Stimulated activated effector memory CD8-positive, alpha-beta T cell treated with anti-CD3 and anti-CD28 coated beads, Interleukin-12 subunit alpha, Interleukin-12 subunit beta, amount 100 ng/mL, for 72 hours (primary cell): ENCODE results near the gene KCNC1.

Source experiments
- ATAC-seq: fragments of 150-1000 bp; cut with Tn5 transposase; 2 replicates; pipeline ENCODE4 v1.10.0; 2021
- DNase-seq, 2 donors: peaks; one replicate each; pipeline ENCODE4 v3.0.0; 2021 to 2022; ENCODE audit warnings: low spot score in 2 of 2
- H3K27ac Mint-ChIP-seq: one replicate; pipeline ENCODE4 v1.8.0; 2022; ENCODE audit warnings: mild to moderate bottlenecking, mixed read lengths
- H3K36me3 Mint-ChIP-seq: one replicate; pipeline ENCODE4 v1.8.0; 2022; ENCODE audit warnings: mild to moderate bottlenecking, mixed read lengths
- H3K4me1 Mint-ChIP-seq: one replicate; pipeline ENCODE4 v1.8.0; 2022; ENCODE audit warnings: mixed read lengths
- H3K4me3 Mint-ChIP-seq: one replicate; pipeline ENCODE4 v1.8.0; 2022; ENCODE audit warnings: mild to moderate bottlenecking, mixed read lengths
- H3K9me3 Mint-ChIP-seq: one replicate; pipeline ENCODE4 v1.8.0; 2022; ENCODE audit warnings: mixed read lengths

The KCNC1 gene

DNA sequence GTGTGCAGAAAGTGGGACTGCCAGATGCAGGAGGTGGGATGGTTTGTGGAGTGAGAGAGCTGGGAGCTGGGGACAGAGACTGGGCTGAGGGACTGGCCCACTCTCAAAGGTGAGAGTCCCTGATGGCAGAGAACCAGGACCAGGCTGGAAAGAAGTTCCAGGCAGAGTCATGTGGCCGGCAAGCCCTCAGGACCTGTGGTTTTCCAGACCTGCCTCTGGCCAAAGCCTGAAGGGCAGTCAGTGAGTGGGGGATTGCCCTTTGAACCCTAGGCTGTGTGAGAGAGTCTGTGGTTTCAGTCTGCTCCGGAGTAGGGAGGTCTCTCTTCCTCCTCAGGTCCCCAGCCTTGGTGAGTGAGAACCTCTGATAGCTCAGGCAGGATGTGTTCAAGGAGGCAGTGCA lies 17.0 kb downstream of the KCNC1 start:
- Mint-ChIP-seq H3K9me3 (no peaks in the 10 kb centered on the region), H3K4me1 (no peaks in the 10 kb centered on the region), H3K4me3 (no peak overlapping the region), H3K27ac (no peak overlapping the region), H3K36me3 (no peaks in the 10 kb centered on the region)
- DNase-seq (no peak), ATAC-seq (no peak)

DNA sequence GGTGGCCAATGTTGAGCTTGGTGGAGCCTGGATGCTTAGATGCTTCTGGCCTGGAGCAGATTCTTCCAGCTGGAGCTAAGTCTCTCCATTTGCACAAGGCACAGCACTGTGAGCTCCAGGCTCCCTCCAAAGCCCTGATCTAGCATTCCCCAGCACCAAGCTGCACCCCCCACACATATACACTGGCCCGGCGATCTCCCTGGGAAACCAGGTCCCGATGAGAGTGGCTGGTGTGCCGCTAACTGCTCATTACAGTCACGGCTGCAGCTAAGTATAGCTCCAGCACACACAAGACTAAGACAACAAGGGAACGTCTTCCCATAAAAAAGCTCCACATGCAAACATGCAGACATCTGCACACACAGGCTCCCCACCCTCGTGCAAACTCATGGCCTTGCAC lies 17.6 kb downstream of the KCNC1 start:
- ATAC-seq (no peak), DNase-seq (no peak)
- Mint-ChIP-seq H3K4me1 (no peaks in the 10 kb centered on the region), H3K36me3 (no peaks in the 10 kb centered on the region), H3K27ac (no peak overlapping the region), H3K9me3 (no peaks in the 10 kb centered on the region), H3K4me3 (no peak overlapping the region)

DNA sequence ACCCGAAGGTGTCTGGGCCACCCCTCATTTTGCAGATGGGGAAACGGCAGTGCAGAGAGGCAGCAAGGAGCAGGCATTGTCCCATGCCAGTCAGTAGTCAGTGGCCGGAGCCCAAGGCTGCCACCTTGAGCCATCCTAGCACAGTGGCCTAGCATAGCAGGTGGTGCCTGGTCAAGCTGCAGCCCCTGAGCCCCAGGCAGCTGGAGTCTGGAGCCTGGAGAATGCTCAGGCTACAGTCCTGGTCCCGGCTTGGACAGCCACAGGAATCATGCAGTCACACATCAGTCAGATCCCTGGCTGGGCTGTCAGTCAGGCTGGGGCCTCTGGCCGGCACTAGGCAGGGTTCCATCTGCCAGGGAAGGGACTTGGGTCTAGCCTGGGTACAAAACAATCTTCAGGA lies 18.6 kb downstream of the KCNC1 start:
- Mint-ChIP-seq H3K27ac (no peak overlapping the region), H3K36me3 (no peaks in the 10 kb centered on the region), H3K4me1 (no peaks in the 10 kb centered on the region), H3K9me3 (no peaks in the 10 kb centered on the region), H3K4me3 (no peak overlapping the region)
- ATAC-seq (no peak), DNase-seq (no peak)

DNA sequence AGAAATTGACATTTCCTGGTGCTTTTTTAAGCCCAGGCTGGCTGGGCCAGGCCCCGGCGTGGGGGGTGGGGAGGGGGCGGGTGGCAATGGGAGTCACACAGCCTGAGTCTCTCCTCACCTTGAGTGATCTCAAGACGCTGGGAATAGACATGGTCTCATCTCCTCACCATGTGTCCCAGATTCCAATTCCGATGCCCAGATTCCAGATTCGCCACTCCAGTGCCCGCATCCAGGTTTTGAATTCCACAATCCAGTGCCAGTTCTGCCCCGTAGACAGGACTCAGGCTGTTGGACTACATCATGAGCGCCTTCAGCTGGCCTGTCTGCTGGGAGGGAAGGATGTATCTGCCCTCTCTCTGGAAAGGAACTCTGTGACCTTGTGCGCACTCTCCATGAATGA lies 19.1 kb downstream of the KCNC1 start:
- Mint-ChIP-seq H3K27ac (no peak overlapping the region), H3K36me3 (no peaks in the 10 kb centered on the region), H3K4me1 (no peaks in the 10 kb centered on the region), H3K9me3 (no peaks in the 10 kb centered on the region), H3K4me3 (no peak overlapping the region)
- no peak for ATAC-seq
- DNase-seq = no peak

DNA sequence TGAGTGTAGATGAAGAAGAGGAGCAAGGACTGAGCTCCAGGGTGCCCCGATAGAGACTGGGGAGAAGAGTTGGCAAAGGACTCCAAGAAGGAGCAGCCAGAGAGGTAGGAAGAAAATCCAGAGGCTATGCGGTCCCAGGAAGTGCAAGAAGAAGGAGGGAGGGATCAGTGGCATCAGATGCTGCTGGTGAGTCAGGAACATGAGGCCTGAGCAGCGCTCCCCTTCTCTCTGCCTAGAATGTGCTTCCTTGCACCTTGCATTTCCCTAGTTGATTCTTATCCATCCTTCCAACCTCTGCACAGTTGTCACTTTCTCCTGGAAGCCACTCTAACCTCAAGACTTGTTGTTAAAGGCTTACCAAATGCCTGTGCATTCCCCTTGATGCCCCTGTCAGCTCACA lies 21.3 kb downstream of the KCNC1 start:
- Mint-ChIP-seq H3K27ac (no peak overlapping the region), H3K9me3 (no peaks in the 10 kb centered on the region), H3K4me1 (no peaks in the 10 kb centered on the region), H3K36me3 (no peaks in the 10 kb centered on the region), H3K4me3 (no peak overlapping the region)
- DNase-seq (no peak), ATAC-seq (no peak)

DNA sequence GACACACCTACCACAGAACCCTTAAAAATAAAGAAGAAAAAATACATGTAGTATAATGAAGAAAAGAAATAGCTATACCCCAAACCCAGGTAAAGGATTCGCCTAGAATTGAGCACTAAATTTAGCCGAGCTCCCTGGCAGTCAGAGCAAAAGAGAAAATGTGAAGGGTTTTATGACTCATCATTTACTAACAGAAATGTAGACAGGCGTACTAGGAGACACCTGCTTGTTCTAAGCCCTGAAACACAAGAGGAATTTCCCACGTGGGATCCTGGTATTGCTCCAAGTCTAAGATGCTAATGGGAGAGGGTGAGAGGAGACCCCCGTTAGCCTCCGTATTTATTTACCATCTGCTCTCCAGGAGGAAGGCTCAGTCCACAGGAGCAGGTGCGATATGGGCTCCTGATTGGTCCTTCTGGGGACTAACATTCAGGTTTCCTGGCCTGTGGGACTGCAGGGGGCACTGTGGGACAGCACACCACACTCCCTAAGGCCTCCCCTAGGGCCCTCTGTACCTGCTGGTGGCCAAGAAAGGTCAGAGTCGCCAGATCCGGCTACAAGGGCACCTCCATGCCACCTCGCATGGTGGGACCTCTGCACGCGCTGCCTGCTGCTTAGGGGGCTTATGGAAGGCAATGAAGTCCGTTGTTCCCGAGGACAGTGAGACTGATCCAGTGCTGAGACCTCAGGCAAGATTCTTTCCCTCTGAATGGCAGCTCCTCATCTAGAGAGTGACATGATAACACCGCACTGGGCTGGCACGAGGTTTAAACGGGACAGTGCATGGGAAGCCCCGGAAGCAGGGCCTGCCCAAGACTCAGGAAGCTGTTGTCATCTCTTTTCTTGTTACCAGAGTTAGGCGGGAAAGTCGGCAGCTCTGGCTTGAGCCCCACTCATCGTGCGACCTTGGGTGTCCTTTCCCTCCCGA lies 25.8 kb downstream of the KCNC1 start:
- H3K27ac Mint-ChIP-seq = no peak overlapping the region
- H3K4me1 Mint-ChIP-seq = no peaks in the 10 kb centered on the region
- no peaks in the 10 kb centered on the region for H3K36me3 Mint-ChIP-seq
- H3K9me3 Mint-ChIP-seq = no peaks in the 10 kb centered on the region
- H3K4me3 Mint-ChIP-seq = no peak overlapping the region
- DNase-seq (peak in 1 of 2 donors; percentile 62), ATAC-seq (peak; percentile 75)

DNA sequence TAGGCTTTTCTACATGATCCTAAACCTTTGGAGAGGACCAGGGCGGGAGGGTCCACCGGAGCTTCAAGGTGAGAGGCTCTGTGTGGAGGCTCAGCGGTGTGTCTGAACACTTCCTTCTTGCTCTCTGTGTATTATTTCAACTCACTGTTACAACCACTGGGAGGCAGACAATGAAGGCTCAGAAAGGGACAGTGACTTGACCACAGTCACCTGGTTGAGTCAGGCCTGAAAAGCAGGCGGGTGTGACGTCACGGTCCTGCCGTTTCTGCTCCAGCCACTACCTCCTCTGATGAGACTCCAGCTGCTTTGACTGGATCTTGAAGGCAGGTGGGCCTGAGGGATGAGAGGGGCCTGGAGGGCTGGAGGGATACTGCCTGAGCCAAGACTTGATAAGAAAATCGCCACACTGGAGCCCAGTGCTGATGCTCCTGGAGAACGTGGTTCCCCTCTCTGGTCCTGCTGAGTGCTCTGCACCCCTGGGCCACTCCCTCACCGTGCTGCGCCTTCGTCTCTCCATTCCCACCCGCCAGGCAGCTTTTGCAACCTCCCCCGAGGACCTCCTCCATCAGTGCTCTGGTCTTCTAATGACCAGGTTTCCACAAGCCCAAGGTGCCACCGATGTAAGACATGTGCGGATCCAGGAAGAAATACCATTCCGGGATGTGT lies 27.9 kb downstream of the KCNC1 start:
- Mint-ChIP-seq H3K4me3 (no peak overlapping the region), H3K27ac (no peak overlapping the region), H3K4me1 (no peaks in the 10 kb centered on the region), H3K36me3 (no peaks in the 10 kb centered on the region), H3K9me3 (no peaks in the 10 kb centered on the region)
- DNase-seq (no peak), ATAC-seq (no peak)

DNA sequence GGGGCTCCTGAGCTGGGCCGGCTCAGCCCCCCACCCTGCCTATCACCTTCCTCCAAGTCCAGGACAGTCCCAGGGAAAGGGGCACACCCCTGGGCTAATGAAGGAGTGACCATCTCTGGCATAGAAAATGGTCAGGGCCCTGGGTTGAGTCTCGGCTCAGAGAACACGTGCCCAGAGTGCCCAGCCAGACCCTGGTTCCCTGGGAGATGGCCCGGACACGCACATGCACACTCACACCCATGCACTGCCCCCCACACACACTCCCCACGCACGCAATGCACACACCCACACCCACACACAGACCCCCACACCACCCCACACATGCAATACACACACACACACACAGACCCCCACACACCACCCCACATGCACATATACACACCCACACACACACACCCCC lies 28.7 kb downstream of the KCNC1 start:
- no peaks in the 10 kb centered on the region for H3K36me3 Mint-ChIP-seq
- no peaks in the 10 kb centered on the region for H3K9me3 Mint-ChIP-seq
- H3K4me1 Mint-ChIP-seq = no peaks in the 10 kb centered on the region
- DNase-seq (no peak), ATAC-seq (no peak)
- no peak overlapping the region for H3K4me3 Mint-ChIP-seq
- no peak overlapping the region for H3K27ac Mint-ChIP-seq

DNA sequence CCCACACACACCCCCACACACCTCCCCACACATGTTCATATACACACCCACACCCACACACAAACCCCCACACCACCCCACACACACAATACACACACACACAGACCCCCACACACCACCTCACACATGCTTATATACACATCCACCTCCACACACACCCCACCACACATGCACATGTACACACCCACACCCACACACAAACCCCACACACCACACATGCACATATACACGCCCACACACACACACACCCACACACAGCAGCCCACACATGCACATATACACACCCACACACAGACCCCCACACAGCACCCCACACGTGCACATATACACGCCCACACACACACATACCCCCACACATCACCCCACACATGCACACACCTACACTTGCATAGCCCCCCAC lies 29.1 kb downstream of the KCNC1 start:
- Mint-ChIP-seq H3K27ac (no peak overlapping the region), H3K4me3 (no peak overlapping the region), H3K9me3 (no peaks in the 10 kb centered on the region), H3K36me3 (no peaks in the 10 kb centered on the region), H3K4me1 (no peaks in the 10 kb centered on the region)
- ATAC-seq = no peak
- no peak for DNase-seq

DNA sequence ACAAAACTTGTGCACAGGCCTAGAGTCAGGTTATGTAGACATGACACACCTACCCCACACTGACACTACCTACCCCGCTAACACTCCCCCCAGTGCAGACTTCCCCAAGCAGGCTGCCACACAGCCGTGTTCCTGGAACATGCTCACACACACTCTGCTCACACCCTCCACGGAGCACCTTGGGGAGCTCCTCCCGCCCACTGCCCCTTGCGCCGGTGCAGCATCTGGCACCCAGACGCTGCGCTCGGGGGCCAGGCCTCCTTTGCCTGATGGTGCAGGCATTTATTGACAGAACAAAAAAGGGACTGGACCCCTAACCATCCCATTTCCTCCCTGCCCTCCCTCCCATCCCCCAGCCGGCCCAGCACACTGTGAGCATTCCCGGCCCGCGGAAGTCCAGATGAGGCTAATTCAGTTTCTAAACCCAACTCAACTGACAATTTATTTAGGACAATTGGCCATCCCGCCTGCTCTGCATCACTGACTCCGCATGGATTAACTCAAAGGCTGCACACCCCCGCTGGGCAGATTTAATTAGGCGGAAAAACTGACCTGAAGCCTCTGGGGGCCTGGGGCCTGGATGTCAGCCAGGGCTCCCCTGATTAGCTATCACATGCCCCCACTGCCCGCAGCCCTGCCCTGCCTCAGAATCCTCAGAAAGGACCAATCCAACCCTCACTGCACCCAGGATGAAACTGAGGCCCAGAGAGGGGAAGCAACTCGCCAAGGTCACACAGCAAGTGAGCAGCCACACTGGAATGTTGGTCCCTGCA lies 30.1 kb downstream of the KCNC1 start:
- Mint-ChIP-seq H3K4me3 (no peak overlapping the region), H3K4me1 (no peaks in the 10 kb centered on the region), H3K9me3 (no peaks in the 10 kb centered on the region), H3K27ac (no peak overlapping the region), H3K36me3 (no peaks in the 10 kb centered on the region)
- DNase-seq (no peak), ATAC-seq (no peak)

DNA sequence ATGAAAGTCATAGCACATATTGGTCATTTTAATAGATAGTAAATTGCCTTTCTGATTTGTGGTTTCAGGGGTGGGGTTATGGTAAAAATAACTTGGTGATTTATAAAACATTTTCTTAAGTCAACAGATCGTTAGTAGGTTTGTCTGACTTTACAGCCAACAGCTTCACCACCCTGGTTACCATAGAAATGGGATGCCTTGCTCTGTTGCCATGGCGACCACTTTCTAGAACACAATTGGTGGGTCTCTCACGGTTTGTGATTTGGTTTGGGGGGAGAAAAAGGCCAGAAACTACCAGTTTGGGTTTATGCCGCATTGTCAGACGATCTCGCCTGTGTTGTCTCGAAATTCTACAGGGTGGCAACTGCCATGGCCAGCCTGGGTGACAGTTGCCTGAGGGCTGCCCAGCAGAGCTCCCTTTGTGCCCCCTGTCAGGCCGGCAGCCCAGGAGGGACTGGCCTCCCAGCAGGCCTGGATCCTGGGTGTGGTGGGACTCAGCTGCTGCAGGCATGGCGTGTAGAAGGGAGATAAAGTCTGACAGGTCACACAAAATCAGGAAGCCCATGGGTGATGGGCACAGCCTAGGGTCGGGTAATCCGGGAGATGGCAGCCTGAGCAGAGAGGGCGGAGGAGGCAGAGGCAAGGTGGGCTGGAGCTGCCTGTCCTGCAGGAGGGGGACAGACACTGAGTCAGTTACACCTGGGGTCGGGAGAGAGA lies 30.9 kb downstream of the KCNC1 start:
- H3K4me1 Mint-ChIP-seq = no peaks in the 10 kb centered on the region
- H3K9me3 Mint-ChIP-seq = no peaks in the 10 kb centered on the region
- no peak for ATAC-seq
- H3K27ac Mint-ChIP-seq = no peak overlapping the region
- H3K36me3 Mint-ChIP-seq = no peaks in the 10 kb centered on the region
- H3K4me3 Mint-ChIP-seq = no peak overlapping the region
- no peak for DNase-seq

DNA sequence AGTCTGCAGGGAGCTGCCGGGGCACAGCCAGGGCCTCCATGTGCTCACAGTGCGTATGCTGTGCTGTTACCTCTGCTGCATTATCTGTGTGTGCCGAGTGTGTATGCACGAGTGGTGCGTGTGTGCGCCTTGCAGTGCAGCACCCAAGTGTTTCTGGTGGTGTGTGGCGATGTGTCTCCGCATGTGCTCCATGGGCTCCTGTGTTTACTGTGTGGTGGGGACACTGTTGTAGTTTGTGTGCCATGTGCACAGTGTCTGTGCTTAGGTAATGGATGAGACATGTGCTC lies 31.4 kb downstream of the KCNC1 start:
- DNase-seq (no peak), ATAC-seq (peak; percentile 9)
- Mint-ChIP-seq H3K27ac (no peak overlapping the region), H3K4me3 (no peak overlapping the region), H3K36me3 (no peaks in the 10 kb centered on the region), H3K9me3 (no peaks in the 10 kb centered on the region), H3K4me1 (no peaks in the 10 kb centered on the region)

DNA sequence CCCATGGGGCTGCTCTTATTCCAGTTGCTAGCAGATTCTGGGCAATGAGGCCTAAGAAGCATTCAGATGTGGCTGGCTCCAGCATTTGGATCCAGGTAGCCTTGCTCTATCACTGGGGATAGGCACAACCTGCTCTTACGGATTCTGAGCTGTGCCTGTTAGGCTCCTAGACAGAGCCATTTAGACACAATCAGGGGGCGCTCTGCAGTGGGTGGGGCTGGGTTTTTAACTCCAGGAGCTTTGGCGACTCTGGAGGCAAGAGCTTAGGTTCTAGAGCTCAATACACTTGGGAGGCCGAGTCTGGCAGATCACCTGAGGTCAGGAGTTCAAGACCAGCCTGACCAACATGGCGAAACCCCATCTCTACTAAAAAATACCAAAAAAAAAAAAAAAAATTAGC lies 32.0 kb downstream of the KCNC1 start:
- no peaks in the 10 kb centered on the region for H3K9me3 Mint-ChIP-seq
- no peaks in the 10 kb centered on the region for H3K36me3 Mint-ChIP-seq
- H3K4me3 Mint-ChIP-seq = no peak overlapping the region
- ATAC-seq (no peak), DNase-seq (no peak)
- no peak overlapping the region for H3K27ac Mint-ChIP-seq
- no peaks in the 10 kb centered on the region for H3K4me1 Mint-ChIP-seq

DNA sequence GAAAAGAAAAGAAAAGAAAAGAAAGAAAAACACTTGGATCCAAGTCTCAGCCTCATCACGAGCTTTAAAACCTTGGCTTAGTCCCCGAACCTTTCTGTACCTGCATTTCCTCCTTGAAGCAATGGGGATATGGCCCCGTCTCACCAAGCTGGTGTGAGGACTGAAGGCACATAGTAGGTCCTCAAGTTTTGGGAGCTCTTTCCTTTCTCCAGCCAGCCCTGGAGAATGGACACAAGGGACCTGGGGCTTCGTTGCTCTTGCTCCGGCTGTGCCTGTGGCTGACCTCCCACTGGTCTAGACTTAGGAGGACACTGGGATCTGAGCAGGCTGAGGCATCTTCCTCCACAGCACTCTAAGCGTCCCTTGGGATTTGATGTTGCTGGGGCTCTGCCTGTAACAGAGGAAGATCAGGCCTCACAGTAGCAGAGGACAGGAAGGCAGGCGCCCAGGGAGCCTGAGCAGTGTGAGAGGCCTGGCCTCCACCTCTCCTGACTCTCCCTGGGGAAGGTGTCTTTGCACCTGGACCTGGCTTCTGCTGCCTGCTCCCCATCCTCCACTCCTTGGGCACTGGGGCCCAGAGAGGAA lies 32.8 kb downstream of the KCNC1 start:
- DNase-seq = no peak
- no peak overlapping the region for H3K4me3 Mint-ChIP-seq
- H3K36me3 Mint-ChIP-seq = no peaks in the 10 kb centered on the region
- H3K4me1 Mint-ChIP-seq = no peaks in the 10 kb centered on the region
- no peak for ATAC-seq
- H3K27ac Mint-ChIP-seq = no peak overlapping the region
- H3K9me3 Mint-ChIP-seq = no peaks in the 10 kb centered on the region

DNA sequence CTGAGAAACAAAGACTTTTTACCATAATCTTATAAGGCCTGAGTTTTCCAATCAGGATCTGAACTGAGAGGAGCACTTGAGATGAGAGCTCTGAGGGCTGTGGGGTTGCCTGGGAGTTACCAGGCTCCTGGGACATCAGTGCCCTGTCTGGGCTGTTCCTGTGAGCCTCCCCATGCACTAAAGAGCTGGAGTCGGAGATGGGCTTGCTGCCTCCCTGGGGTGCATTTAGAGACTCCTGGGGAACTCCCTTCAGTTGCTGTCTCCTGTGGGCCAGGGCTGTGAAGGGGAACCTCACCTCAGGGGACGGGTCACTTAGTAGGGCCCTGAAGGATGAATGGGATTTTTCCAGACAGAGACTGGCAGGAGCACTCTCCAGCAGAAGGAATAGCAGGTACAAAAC lies 33.3 kb downstream of the KCNC1 start:
- Mint-ChIP-seq H3K36me3 (no peaks in the 10 kb centered on the region), H3K9me3 (no peaks in the 10 kb centered on the region), H3K4me3 (no peak overlapping the region), H3K4me1 (no peaks in the 10 kb centered on the region), H3K27ac (no peak overlapping the region)
- DNase-seq (no peak), ATAC-seq (no peak)
